RWPE2 (cell line): ENCODE data around the gene GOLGA8S.
A peak's percentile ranks its signal among the peaks of the same experiment; 100 is the strongest.
"Not testable (repeated sequence)": the region's sequence is repeated elsewhere in the genome, so short reads cannot be mapped to it uniquely, and the experiment has no call there.

Experiments used
- ATAC-seq: fragments of 200-7000 bp; cut with Tn5 transposase; 3 replicates; pipeline ENCODE4 v1.9.1; 2021; ENCODE audit warnings: low read depth
- DNase-seq: peaks from one replicate; pipeline ENCODE4 v3.0.0-alpha.2; 2020; ENCODE audit warnings: low spot score
- H3K27ac ChIP-seq: fragments of 450-650 bp; 2 replicates; pipeline ENCODE4 v1.5.1; 2017; ENCODE audit warnings: mild to moderate bottlenecking; ENCODE audit not compliant: poor library complexity, severe bottlenecking
- H3K27me3 ChIP-seq: fragments of 250-450 bp; sonication (Bioruptor Pico); 2 replicates; pipeline ENCODE4 v1.5.1; 2021; ENCODE audit warnings: mild to moderate bottlenecking, moderate library complexity; ENCODE audit not compliant: insufficient read depth, poor library complexity, severe bottlenecking
- H3K36me3 ChIP-seq: fragments of 250-450 bp; sonication (Bioruptor Pico); 2 replicates; pipeline ENCODE4 v1.5.1; 2020; ENCODE audit warnings: low read depth, mild to moderate bottlenecking, moderate library complexity
- H3K4me1 ChIP-seq: fragments of 250-450 bp; sonication (Bioruptor Pico); 2 replicates; pipeline ENCODE4 v1.5.1; 2021; ENCODE audit warnings: mild to moderate bottlenecking, moderate library complexity; ENCODE audit not compliant: insufficient read depth, poor library complexity, severe bottlenecking
- H3K4me3 ChIP-seq: fragments of 250-450 bp; sonication (Bioruptor Pico); 2 replicates; pipeline ENCODE4 v1.5.1; 2021; ENCODE audit warnings: mild to moderate bottlenecking, moderate library complexity; ENCODE audit not compliant: severe bottlenecking
- H3K9me3 ChIP-seq: fragments of 250-450 bp; sonication (Bioruptor Pico); 2 replicates; pipeline ENCODE4 v1.5.1; 2021; ENCODE audit warnings: mild to moderate bottlenecking, moderate library complexity; ENCODE audit not compliant: severe bottlenecking
- TF ChIP-seq, protein P1 (sequence below): fragments of 450-650 bp; IDR thresholded peaks from one replicate; pipeline ENCODE4 v1.5.1; 2017; ENCODE audit warnings: mild to moderate bottlenecking, moderate library complexity; ENCODE audit not compliant: poor library complexity, severe bottlenecking

Gene GOLGA8S, protein sequence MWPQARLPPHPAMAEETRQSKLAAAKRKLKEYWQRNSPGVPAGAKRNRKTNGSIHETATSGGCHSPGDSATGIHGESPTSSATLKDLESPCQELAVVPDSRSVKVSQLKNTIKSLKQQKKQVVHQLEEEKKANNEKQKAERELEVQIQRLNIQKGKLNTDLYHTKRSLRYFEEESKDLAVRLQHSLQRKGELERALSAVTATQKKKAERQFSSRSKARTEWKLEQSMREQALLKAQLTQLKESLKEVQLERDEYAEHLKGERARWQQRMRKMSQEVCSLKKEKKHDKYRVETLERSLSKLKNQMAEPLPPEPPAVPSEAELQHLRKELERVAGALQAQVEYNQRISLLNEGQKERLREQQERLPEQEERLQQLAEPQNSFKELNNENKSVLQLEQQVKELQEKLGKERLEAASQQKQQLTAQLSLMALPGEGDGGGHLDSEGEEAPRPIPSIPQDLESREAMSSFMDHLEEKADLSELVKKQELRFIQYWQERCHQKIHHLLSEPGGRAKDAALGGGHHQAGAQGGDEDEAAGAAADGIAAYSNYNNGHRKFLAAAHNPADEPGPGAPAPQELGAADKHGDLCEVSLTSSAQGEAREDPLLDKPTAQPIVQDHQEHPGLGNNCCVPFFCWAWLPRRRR

DNA sequence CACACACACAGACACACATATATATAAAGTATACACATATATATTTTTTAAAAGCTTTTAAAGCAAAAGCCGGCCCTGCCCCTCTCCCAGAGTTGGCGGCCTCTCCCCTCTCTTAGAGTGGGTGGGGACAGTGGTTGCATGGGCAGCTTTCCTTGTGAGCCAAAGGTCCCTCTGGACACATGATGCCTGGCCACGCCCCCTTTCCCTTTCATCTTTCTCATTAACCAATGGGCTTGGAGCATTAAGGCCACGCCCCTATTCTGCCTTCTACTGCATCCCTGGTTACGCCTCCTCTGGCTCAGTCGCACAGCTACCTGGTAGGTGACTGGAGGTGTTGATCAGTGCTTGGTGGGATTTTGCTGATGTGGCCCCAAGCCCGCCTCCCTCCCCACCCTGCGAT is at the start of gene GOLGA8S:
Gene GOLGA8S, plus strand, starts transcription at position 301 of the 400 bp plus-strand sequence. Its CDS starts 62 bp downstream, at position 363.
- DNase-seq, H3K4me1 ChIP-seq, H3K27me3 ChIP-seq, H3K27ac ChIP-seq, H3K9me3 ChIP-seq, ATAC-seq, H3K4me3 ChIP-seq, H3K36me3 ChIP-seq: not testable (repeated sequence)

DNA sequence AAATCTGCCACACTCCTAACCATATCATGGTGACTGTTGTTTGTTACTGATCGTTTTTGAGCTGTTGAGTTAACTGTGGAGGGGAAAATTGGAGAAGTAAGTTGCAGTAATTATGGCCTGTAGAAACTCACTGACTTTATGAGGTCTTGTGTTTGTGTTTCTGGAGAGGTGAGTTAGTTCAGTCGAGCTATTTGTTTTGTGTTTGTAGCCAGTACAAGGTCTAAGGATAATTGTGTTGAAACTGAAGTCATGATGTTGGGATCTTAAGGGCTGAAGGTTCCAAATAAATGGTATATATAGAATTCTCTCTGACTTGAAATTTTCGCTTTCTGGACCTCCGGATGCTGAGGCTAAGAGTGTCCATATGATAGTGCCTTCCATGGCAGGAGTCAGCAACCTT is 49.7 kb upstream of the GOLGA8S start:
- not testable (repeated sequence) for H3K27ac ChIP-seq, DNase-seq, ATAC-seq, H3K27me3 ChIP-seq, H3K9me3 ChIP-seq, H3K4me1 ChIP-seq
- peak overlapping the region; percentile 61 for H3K4me3 ChIP-seq
- H3K36me3 ChIP-seq, result peaks cover 38% of the 10 kb centered on the region

DNA sequence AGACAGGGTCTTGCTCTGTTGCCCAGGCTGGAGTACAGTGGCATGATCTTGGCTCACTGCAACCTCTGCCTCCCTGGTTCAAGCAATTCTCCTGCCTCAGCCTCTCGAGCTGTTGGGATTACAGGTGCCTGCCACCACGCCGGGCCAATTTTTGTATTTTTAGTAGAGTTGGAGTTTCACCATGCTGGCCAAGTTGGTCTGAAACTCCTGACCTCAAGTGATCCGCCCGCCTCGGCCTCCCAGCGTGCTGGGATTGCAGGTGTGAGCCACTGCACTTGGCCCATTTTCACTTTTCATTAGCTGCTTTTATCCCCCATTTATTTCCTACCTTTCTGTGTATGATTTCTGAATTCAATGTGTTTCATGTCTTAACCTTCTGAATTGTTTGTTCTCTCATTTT is 48.6 kb upstream of the GOLGA8S start:
- not testable (repeated sequence) for DNase-seq, H3K4me1 ChIP-seq, ATAC-seq, H3K27me3 ChIP-seq, H3K4me3 ChIP-seq, H3K9me3 ChIP-seq, H3K27ac ChIP-seq
- peaks cover 45% of the 10 kb centered on the region for H3K36me3 ChIP-seq

DNA sequence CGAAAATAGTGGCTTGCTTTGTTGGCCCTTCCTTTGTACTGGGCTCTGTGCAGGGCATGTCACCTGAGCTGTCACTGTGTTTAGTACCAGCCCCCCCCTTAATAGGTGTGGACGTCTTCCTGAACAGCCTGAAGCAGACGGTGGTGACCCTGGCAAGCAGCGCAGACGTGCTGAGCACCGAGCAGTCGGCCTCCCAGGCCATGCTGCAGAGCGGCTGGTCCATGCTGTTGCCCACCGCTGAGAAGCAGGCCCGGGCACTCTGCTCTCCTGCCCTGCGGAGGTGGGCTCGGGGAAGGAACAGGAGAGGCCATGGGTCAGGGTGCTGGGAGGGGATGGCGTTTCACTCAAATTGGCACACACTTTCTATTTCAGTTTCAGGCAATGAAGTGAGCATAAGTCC is 43.3 kb upstream of the GOLGA8S start:
- not testable (repeated sequence) for H3K27ac ChIP-seq, H3K9me3 ChIP-seq, H3K27me3 ChIP-seq, ATAC-seq, H3K4me1 ChIP-seq, H3K4me3 ChIP-seq
- peaks cover 33% of the 10 kb centered on the region for H3K36me3 ChIP-seq
- DNase-seq, result peak; percentile 55

DNA sequence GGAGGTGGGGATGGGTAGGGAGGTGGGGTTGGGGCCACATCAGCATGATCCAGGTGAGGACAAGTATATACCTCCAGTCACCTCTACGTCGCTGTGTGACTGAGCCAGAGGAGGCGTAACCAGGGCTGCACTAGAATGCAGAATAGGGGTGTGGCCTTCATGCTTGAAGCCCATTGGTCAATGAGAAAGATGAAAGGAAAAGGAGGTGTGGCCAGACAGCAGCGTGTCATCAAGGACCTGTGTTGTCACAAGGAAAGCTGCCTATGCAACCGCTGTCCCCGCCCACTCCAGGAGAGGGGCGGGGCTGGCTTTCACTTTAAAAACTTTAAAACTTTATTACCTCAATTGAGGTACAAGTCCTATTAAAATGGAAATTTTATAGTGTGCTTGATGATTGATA is 20.5 kb upstream of the GOLGA8S start, which contains the start of gene GOLGA6L26:
Gene GOLGA6L26, minus strand, starts transcription at position 101 of the 400 bp plus-strand sequence. Its CDS starts 61 bp downstream, at position 40.
- ATAC-seq, DNase-seq, H3K36me3 ChIP-seq, H3K27ac ChIP-seq, H3K27me3 ChIP-seq, H3K4me3 ChIP-seq, H3K4me1 ChIP-seq, H3K9me3 ChIP-seq: not testable (repeated sequence)

DNA sequence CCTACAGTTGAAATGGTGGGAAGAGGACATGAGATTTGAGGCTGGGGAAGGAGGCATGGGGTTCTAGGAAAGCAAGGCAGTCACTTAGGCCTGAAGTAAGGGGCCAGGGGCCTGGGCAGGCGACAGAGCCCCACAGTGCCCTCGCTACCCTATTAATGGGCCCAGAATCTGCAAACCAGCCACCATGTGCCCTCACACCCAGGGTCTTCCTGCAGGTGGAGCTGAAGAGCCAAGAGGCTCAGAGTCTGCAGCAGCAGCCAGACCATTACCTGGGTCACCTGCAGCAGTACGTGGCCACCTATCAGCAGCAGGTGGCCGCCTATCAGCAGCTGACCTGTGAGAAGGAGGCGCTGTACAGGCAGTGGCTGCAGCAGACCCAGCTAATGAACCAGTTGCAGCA is 8.1 kb downstream of the GOLGA8S start:
- not testable (repeated sequence) for H3K4me1 ChIP-seq, H3K9me3 ChIP-seq, DNase-seq, ATAC-seq, H3K27me3 ChIP-seq, H3K36me3 ChIP-seq, H3K27ac ChIP-seq, H3K4me3 ChIP-seq

DNA sequence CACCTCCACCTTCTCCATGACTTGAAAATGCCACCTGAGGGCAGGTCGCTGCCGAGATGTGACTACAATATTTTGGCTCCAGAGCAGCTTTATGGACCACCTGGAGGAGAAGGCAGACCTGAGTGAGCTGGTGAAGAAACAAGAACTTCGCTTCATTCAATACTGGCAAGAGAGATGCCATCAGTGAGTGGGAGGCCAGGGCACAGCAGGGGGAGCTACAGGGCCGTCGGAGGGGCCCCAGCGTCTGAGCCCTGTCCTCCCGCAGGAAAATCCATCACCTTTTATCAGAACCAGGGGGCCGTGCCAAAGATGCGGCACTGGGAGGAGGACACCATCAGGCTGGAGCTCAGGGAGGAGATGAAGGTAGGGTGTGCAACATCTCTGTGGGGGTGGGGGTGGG is 9.7 kb downstream of the GOLGA8S start:
- not testable (repeated sequence) for ATAC-seq, DNase-seq, H3K9me3 ChIP-seq, H3K4me1 ChIP-seq, H3K27me3 ChIP-seq, H3K36me3 ChIP-seq, H3K27ac ChIP-seq, H3K4me3 ChIP-seq

DNA sequence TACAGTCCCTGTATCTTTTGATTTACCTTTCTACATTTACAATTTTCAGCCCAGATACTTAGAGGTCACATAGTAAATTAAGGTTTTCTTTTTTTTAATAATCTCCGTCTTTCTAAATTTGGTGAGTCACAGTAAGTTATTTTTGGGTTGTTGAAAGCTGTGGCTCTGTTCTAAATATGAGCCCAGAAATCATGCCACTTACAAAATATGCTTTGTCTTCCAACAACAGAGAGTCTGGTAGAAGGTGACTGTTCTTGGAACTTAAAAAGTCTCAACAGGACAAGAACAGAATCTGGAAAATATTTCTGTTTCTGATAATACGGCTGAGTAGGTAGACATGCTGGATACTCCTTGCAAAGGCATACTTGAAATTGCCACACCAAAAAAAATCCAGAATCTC is 16.0 kb downstream of the GOLGA8S start:
- TF ChIP-seq, protein P1, sequence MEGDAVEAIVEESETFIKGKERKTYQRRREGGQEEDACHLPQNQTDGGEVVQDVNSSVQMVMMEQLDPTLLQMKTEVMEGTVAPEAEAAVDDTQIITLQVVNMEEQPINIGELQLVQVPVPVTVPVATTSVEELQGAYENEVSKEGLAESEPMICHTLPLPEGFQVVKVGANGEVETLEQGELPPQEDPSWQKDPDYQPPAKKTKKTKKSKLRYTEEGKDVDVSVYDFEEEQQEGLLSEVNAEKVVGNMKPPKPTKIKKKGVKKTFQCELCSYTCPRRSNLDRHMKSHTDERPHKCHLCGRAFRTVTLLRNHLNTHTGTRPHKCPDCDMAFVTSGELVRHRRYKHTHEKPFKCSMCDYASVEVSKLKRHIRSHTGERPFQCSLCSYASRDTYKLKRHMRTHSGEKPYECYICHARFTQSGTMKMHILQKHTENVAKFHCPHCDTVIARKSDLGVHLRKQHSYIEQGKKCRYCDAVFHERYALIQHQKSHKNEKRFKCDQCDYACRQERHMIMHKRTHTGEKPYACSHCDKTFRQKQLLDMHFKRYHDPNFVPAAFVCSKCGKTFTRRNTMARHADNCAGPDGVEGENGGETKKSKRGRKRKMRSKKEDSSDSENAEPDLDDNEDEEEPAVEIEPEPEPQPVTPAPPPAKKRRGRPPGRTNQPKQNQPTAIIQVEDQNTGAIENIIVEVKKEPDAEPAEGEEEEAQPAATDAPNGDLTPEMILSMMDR, result no peak
- no peaks in the 10 kb centered on the region for H3K9me3 ChIP-seq
- H3K27me3 ChIP-seq, result peaks cover 29% of the 10 kb centered on the region
- H3K4me1 ChIP-seq, result no peaks in the 10 kb centered on the region
- no peak overlapping the region for H3K4me3 ChIP-seq
- H3K36me3 ChIP-seq, result no peaks in the 10 kb centered on the region
- H3K27ac ChIP-seq, result no peak overlapping the region
- DNase-seq, result no peak
- ATAC-seq, result no peak

DNA sequence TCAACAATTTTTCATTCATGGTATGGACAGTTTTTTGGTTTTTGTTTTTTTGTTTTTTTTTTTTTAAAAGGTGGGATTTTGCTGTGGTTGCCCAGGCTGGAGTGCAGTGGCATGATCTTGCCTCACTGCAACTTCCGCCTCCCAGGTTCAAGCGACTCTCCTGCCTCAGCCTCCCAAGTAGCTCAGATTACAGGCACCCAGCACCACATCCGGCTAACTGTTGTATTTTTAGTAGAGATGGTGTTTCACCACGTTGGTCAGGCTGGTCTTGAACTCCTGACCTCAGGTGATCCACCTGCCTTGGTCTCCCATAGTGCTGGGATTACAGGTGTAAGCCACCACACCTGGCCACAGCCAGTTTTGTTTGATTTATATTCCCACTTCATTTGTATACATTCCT is 16.6 kb downstream of the GOLGA8S start:
- peaks cover 30% of the 10 kb centered on the region for H3K27me3 ChIP-seq
- H3K4me3 ChIP-seq, H3K9me3 ChIP-seq, ATAC-seq, H3K36me3 ChIP-seq, DNase-seq, H3K27ac ChIP-seq, H3K4me1 ChIP-seq: not testable (repeated sequence)

DNA sequence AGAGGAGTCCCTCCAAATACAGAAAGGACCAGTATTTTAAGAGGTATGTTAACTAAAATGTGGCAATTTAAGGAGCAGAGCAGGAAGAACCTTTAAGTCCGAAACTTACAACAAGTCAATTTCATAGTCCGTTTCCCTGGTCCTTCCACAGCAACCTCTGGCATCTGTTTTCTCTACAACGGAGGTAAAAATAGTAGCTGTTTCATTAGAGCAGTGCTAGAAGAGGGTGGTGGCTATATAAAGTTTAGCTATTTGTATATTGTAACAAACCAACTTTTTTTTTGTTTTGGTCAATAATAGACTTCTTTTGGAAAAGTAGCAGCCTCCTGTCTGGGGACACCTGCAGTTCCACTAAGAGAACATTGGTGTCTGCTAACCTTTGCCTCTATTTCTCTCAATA is 17.3 kb downstream of the GOLGA8S start:
- not testable (repeated sequence) for DNase-seq, H3K36me3 ChIP-seq, H3K9me3 ChIP-seq, ATAC-seq, H3K4me1 ChIP-seq, H3K4me3 ChIP-seq, H3K27ac ChIP-seq
- peaks cover 38% of the 10 kb centered on the region for H3K27me3 ChIP-seq
